PC-3 (cell line): Measurements from ENCODE around the gene BCL11A.

Experiments used
- EZH2 ChIP-seq: fragments of 300-600 bp; sonication (generic); IDR thresholded peaks from one replicate; pipeline ENCODE4 v1.6.1; 2017; ENCODE audit warnings: antibody characterized with exemption, mild to moderate bottlenecking, low read length; ENCODE audit not compliant: unreplicated experiment
- EZH2phosphoT487 ChIP-seq: fragments of 300-600 bp; sonication (generic); IDR thresholded peaks from 2 replicates; pipeline ENCODE4 v1.6.1; 2018; ENCODE audit warnings: mild to moderate bottlenecking, antibody characterized with exemption, low read length, borderline replicate concordance
- TF ChIP-seq, protein P1 (sequence below): fragments of 300-600 bp; sonication (generic); conservative IDR thresholded peaks from 2 replicates; pipeline ENCODE4 v1.5.1; 2017; ENCODE audit warnings: antibody characterized with exemption, low read depth, mild to moderate bottlenecking, low read length

DNA sequence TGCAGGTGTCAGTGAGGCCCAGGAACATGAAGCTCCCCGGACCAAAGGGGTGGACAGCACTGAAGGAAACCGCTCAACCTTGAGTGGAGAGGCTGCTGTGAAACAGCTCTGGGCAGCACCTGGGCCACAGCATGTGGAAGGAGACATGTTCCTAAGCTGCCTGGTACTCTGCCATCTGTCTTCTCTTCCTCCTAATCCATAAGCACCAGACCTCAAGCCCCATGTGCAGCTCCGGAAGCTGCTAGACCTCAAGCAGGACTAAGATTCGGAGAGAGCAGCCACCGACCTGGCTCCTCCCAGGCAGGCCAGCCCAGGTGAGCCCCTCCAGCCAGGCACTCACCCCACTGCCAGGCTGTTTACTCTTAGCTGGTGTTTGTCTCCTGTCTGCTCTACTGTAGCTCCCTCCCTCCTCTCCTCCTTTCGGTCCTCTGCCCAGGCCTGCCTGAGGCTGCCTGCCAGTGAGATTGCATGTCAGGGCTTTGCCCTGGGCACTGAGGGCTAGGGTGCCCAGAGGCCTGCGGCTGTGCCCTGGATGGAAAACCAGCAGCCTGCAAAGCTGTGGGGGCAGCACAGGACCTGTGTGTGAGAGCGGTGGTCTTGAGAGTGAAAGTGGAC lies 53.7 kb downstream of the BCL11A start:
- TF ChIP-seq EZH2 (no peak), EZH2phosphoT487 (no peak)
- TF ChIP-seq, protein P1, sequence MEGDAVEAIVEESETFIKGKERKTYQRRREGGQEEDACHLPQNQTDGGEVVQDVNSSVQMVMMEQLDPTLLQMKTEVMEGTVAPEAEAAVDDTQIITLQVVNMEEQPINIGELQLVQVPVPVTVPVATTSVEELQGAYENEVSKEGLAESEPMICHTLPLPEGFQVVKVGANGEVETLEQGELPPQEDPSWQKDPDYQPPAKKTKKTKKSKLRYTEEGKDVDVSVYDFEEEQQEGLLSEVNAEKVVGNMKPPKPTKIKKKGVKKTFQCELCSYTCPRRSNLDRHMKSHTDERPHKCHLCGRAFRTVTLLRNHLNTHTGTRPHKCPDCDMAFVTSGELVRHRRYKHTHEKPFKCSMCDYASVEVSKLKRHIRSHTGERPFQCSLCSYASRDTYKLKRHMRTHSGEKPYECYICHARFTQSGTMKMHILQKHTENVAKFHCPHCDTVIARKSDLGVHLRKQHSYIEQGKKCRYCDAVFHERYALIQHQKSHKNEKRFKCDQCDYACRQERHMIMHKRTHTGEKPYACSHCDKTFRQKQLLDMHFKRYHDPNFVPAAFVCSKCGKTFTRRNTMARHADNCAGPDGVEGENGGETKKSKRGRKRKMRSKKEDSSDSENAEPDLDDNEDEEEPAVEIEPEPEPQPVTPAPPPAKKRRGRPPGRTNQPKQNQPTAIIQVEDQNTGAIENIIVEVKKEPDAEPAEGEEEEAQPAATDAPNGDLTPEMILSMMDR = no peak
